GM12892 (cell line): ENCODE data around the gene PEAK1.

ENCODE experiments used
- DNase-seq: peaks from one replicate; pipeline ENCODE4 v3.0.0; 2011; ENCODE audit not compliant: insufficient read length
- FAIRE-seq: peaks from 2 replicates; lab custom pipeline; 2011; peaks lifted over from hg19 to GRCh38; lab: Jason Lieb, UNC
- POLR2A ChIP-seq: IDR thresholded peaks from 2 replicates; pipeline ENCODE4 v1.6.1; 2011; ENCODE audit warnings: low read depth, low read length, control low read depth
- POLR2AphosphoS5 ChIP-seq: IDR thresholded peaks from 2 replicates; pipeline ENCODE4 v1.6.1; 2011; ENCODE audit warnings: low read depth, low read length, control low read depth
- TAF1 ChIP-seq: IDR thresholded peaks from 2 replicates; pipeline ENCODE4 v1.6.1; 2011; ENCODE audit warnings: low read depth, mild to moderate bottlenecking, control low read depth, low read length, borderline replicate concordance

PEAK1 gene

GRCh38 chr15:77130315-77130930 lies 289.5 kb downstream of the PEAK1 start:
- FAIRE-seq (no peak), DNase-seq (no peak)
- no peak for TF ChIP-seq TAF1
- TF ChIP-seq POLR2A, result no peak
- no peak for TF ChIP-seq POLR2AphosphoS5

DNA sequence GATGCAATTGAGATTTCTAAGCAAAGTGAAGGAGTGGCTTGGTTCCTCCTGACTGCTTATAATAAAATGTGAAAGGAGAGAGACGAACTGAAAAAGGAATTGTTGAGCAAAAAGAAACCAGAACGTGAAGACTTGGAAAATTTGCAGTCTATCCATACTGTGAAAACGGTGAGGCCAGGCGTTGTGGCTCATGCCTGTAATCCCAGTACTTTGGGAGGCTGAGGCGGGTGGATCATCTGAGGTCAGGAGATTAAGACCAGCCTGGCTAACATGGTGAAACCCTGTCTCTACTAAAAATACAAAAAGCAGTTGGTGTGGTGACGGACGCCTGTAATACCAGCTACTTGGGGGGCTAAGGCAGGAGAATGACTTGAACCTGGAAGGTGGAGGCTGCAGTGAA lies 292.3 kb downstream of the PEAK1 start:
- FAIRE-seq (no peak), DNase-seq (no peak)
- no peak for TF ChIP-seq POLR2A
- TF ChIP-seq TAF1, result no peak
- no peak for TF ChIP-seq POLR2AphosphoS5

- DNase-seq (no peak), FAIRE-seq (no peak)
- TF ChIP-seq TAF1 (no peak), POLR2A (no peak), POLR2AphosphoS5 (no peak)
Measured at GRCh38 chr15:77126529-77127326, 293.2 kb downstream of the PEAK1 start.

- TF ChIP-seq POLR2AphosphoS5 (no peak), POLR2A (no peak), TAF1 (no peak)
- FAIRE-seq, result no peak
- DNase-seq, result no peak
Measured at GRCh38 chr15:77123854-77124253, 296.1 kb downstream of the PEAK1 start.

- TF ChIP-seq POLR2A (no peak), POLR2AphosphoS5 (no peak), TAF1 (no peak)
- FAIRE-seq (peak; percentile 42), DNase-seq (no peak)
Measured at GRCh38 chr15:77122576-77122975, 297.3 kb downstream of the PEAK1 start.

GRCh38 chr15:77121599-77121998 lies 298.3 kb downstream of the PEAK1 start:
- FAIRE-seq, result no peak
- TF ChIP-seq POLR2A, result no peak
- no peak for TF ChIP-seq TAF1
- TF ChIP-seq POLR2AphosphoS5, result no peak
- DNase-seq, result no peak

GRCh38 chr15:77120576-77120975 lies 299.3 kb downstream of the PEAK1 start:
- FAIRE-seq (no peak), DNase-seq (no peak)
- TF ChIP-seq TAF1, result no peak
- no peak for TF ChIP-seq POLR2AphosphoS5
- no peak for TF ChIP-seq POLR2A

- no peak for FAIRE-seq
- TF ChIP-seq POLR2A (no peak), TAF1 (no peak), POLR2AphosphoS5 (no peak)
- DNase-seq, result no peak
Measured at GRCh38 chr15:77119446-77119845, 300.5 kb downstream of the PEAK1 start.

GRCh38 chr15:77118882-77119321 lies 301.0 kb downstream of the PEAK1 start:
- no peak for TF ChIP-seq POLR2AphosphoS5
- no peak for TF ChIP-seq POLR2A
- no peak for TF ChIP-seq TAF1
- FAIRE-seq, result no peak

GRCh38 chr15:77115179-77115578 lies 304.7 kb downstream of the PEAK1 start:
- no peak for FAIRE-seq
- TF ChIP-seq POLR2AphosphoS5, result no peak
- no peak for TF ChIP-seq POLR2A
- no peak for TF ChIP-seq TAF1
- DNase-seq, result no peak

More at GRCh38 chr15:77118882-77119321, 301.0 kb downstream of the PEAK1 start:
- DNase-seq, result no peak

DNA sequence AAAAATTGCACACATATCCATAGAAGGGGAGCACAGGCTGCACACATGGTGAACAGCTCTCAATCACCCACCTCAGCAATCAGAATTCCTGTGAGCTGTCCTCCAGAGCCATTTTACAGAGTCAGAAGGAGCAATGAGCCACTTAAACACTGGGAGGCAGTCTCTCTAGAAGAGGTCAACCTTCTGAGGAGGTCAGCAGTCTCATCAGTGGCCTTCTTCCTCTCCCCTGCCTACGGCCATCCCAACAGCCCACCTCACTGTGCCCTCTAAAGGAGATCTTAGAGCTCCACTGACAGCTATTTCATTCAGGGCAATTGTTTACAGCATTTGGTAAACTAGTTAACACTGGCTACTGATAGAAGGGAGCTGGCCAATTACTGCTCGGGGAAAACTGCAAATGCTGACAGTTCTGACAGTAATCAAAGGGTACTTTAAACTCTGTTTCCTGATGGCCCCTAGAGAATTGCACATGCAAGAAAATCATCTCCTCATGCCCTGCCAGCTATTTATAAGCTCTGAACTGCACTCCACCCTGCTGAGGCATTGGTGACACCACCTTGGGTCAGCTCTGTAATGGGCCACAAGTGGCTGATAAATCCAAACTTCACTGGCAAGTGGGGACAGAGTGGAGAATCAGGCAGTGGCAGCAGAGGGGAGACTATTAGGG lies 306.9 kb downstream of the PEAK1 start:
- FAIRE-seq (peak; percentile 40), DNase-seq (no peak)
- TF ChIP-seq POLR2A (no peak), POLR2AphosphoS5 (no peak), TAF1 (no peak)
